ENCODE results near the gene ASIC2. TPM values are rescaled to one million over a fixed set of nuclear protein-coding genes. Genes with fewer than 3 reads are reported as not detected.

Gene ASIC2
- total and polyA plus RNA-seq, 7 donors = 0.01 TPM; not detected in 6

DNA sequence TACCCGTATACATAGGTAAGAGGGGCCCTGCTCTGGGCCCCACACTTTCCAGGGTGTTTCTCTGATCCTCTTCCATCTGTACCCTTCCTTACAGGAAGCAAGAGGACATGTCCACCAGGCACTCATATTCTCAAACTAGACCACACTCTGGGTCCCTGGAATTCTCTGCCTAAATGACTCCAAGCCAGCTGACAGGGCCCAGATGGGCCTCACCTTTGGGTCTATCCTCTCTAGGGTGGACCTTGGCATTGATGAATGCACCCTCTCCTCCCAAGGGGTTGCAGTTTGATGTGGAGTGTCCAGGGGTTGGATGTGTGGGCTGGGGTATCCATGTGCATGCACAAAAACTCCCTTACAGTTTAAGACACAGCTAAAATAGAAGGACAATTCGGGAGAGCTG is 95.8 kb downstream of the ASIC2 start:
- no peak for DNase-seq
- H3K27ac ChIP-seq = no peak overlapping the region
- no peaks in the 10 kb centered on the region for H3K36me3 ChIP-seq (ENCODE audit: insufficient read depth in 1 of 2, low read depth in 1 of 2)
- no peak for ATAC-seq
- H3K9me3 ChIP-seq = no peaks in the 10 kb centered on the region
- no peak overlapping the region for H3K4me3 ChIP-seq
- TF ChIP-seq, protein P1, sequence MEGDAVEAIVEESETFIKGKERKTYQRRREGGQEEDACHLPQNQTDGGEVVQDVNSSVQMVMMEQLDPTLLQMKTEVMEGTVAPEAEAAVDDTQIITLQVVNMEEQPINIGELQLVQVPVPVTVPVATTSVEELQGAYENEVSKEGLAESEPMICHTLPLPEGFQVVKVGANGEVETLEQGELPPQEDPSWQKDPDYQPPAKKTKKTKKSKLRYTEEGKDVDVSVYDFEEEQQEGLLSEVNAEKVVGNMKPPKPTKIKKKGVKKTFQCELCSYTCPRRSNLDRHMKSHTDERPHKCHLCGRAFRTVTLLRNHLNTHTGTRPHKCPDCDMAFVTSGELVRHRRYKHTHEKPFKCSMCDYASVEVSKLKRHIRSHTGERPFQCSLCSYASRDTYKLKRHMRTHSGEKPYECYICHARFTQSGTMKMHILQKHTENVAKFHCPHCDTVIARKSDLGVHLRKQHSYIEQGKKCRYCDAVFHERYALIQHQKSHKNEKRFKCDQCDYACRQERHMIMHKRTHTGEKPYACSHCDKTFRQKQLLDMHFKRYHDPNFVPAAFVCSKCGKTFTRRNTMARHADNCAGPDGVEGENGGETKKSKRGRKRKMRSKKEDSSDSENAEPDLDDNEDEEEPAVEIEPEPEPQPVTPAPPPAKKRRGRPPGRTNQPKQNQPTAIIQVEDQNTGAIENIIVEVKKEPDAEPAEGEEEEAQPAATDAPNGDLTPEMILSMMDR (IDR thresholded peaks at IDR 0.05) = no peak
- H3K4me1 ChIP-seq = no peaks in the 10 kb centered on the region
- no peaks in the 10 kb centered on the region for H3K27me3 ChIP-seq (ENCODE audit: insufficient read depth in 3 of 3, low read length in 2 of 3)
- WGBS, 3 donors = 82 to 84% (median 84%) methylated on average over 2 of the region's 2 CpGs
- intact Hi-C loops (cut with DNase I) = no loop called here

- TF ChIP-seq, protein P1 (IDR thresholded peaks at IDR 0.05) = no peak
- no peak overlapping the region for H3K4me3 ChIP-seq
- no peaks in the 10 kb centered on the region for H3K9me3 ChIP-seq
- 55 to 82% (median 69%) methylated on average over 2 of the region's 2 CpGs for whole genome bisulfite sequencing, 3 donors
- H3K27me3 ChIP-seq (ENCODE audit: insufficient read depth in 3 of 3, low read length in 2 of 3) = no peaks in the 10 kb centered on the region
- H3K27ac ChIP-seq = no peak overlapping the region
- ATAC-seq (no peak), DNase-seq (no peak)
- intact Hi-C loops (cut with DNase I) = no loop called here
- no peaks in the 10 kb centered on the region for H3K36me3 ChIP-seq (ENCODE audit: insufficient read depth in 1 of 2, low read depth in 1 of 2)
- H3K4me1 ChIP-seq = no peaks in the 10 kb centered on the region
Observed at GRCh38 chr17:33196883-33197282, 96.2 kb downstream of the ASIC2 start.

GRCh38 chr17:33192951-33193911 is 99.9 kb downstream of the ASIC2 start:
- DNase-seq = no peak
- Histone ChIP-seq H3K27me3 (ENCODE audit: insufficient read depth in 3 of 3, low read length in 2 of 3) (peaks cover 0 to 4% (median 0%) of the 10 kb centered on the region in 3 donors), H3K4me3 (no peak overlapping the region), H3K4me1 (no peaks in the 10 kb centered on the region), H3K36me3 (ENCODE audit: insufficient read depth in 1 of 2, low read depth in 1 of 2) (no peaks in the 10 kb centered on the region), H3K9me3 (no peaks in the 10 kb centered on the region), H3K27ac (no peak overlapping the region)
- TF ChIP-seq, protein P1 (IDR thresholded peaks at IDR 0.05) = no peak
- intact Hi-C loops (cut with DNase I) = no loop called here
- 62 to 71% (median 66%) methylated on average over 9 of the region's 9 CpGs for WGBS, 3 donors
- ATAC-seq = no peak

DNA sequence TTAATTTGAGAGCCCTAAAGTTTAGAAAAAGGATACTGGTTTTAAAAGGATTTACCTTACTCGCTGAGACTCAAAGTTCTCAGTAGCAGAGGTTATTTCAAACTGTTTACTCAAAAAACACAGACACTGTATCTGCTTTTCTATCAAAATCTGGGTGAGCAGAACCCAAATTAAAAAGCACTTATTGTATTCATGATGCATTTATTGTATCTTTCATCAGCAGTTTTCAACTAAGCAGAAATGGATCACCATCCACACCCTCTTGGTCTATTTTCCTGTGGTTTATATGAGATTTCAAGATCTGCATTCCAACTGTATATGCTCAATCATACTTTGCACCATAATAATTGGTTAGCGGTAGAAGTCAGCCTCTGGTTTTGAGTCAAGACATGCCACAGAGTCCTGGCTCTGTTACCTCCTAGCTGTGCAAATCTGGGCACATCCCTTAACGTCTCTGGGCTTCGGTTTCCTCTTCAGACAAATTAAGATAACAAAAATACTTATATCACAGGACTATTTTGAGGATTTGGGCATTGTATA is 109.5 kb downstream of the ASIC2 start:
- TF ChIP-seq, protein P1 (IDR thresholded peaks at IDR 0.05) = no peak
- Histone ChIP-seq H3K27ac (no peak overlapping the region), H3K9me3 (no peaks in the 10 kb centered on the region), H3K27me3 (ENCODE audit: insufficient read depth in 3 of 3, low read length in 2 of 3) (peaks cover 0 to 31% (median 0%) of the 10 kb centered on the region in 3 donors), H3K36me3 (ENCODE audit: insufficient read depth in 1 of 2, low read depth in 1 of 2) (no peaks in the 10 kb centered on the region), H3K4me3 (no peak overlapping the region), H3K4me1 (no peaks in the 10 kb centered on the region)
- intact Hi-C loops (cut with DNase I) = no loop called here
- 65 to 73% (median 72%) methylated on average over 4 of the region's 4 CpGs for WGBS, 3 donors
- DNase-seq = no peak
- ATAC-seq = no peak
